ENCODE data around the gene SNX10.

The SNX10 gene

GRCh38 chr7:26308551-26308950, 16.9 kb downstream of the SNX10 start:
- no peak overlapping the region for H3K4me3 ChIP-seq (ENCODE audit: control insufficient read depth, low read depth, low read length)
- DNase-seq (ENCODE audit: low read depth), result no peak
- TF ChIP-seq, protein P1, sequence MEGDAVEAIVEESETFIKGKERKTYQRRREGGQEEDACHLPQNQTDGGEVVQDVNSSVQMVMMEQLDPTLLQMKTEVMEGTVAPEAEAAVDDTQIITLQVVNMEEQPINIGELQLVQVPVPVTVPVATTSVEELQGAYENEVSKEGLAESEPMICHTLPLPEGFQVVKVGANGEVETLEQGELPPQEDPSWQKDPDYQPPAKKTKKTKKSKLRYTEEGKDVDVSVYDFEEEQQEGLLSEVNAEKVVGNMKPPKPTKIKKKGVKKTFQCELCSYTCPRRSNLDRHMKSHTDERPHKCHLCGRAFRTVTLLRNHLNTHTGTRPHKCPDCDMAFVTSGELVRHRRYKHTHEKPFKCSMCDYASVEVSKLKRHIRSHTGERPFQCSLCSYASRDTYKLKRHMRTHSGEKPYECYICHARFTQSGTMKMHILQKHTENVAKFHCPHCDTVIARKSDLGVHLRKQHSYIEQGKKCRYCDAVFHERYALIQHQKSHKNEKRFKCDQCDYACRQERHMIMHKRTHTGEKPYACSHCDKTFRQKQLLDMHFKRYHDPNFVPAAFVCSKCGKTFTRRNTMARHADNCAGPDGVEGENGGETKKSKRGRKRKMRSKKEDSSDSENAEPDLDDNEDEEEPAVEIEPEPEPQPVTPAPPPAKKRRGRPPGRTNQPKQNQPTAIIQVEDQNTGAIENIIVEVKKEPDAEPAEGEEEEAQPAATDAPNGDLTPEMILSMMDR (conservative IDR thresholded peaks at IDR 0.05; ENCODE audit: control insufficient read depth, insufficient read depth, low read depth, low read length), result no peak

DNA sequence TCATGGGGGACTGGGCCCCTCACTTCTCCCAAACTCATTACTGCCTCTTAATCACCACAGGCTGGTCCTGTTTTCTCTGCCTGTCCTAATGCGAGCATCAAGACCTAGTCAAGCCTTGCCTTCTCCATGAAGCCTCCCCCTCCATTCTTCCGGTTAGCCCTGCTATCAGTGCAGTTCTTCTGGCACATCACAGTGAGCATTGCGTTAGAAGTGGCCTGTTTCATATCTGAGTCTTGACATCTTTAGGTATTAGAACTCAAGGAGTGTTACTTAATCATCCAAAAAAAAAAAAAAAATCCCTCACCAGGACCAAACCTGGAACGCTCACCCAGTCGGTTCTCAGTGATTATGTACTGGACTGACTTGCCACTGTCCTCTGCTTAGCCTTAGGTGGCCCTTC, 17.4 kb downstream of the SNX10 start:
- no peak overlapping the region for H3K4me3 ChIP-seq (ENCODE audit: control insufficient read depth, low read depth, low read length)
- no peak for DNase-seq (ENCODE audit: low read depth)
- TF ChIP-seq, protein P1 (conservative IDR thresholded peaks at IDR 0.05; ENCODE audit: control insufficient read depth, insufficient read depth, low read depth, low read length), result no peak

DNA sequence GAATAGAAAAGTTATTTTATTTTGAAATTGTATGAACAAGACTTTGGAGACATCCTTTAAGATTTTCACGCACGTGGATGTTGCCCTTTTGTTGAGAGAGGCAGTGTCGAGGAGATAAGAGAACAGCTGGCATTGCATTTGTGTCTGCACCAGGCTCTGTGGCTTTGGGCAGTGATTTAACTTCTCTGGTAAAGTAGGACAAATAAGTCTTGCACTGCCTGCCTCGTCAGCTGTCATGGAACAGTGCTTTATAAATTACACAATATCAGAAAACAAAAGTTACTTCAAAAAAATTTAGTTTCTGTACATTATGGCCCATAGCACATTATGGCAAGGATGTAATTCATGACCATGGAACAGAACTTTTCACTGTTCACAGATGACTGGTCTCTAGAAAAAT, 20.1 kb downstream of the SNX10 start:
- no peak overlapping the region for H3K4me3 ChIP-seq (ENCODE audit: control insufficient read depth, low read depth, low read length)
- TF ChIP-seq, protein P1 (conservative IDR thresholded peaks at IDR 0.05; ENCODE audit: control insufficient read depth, insufficient read depth, low read depth, low read length), result no peak
- no peak for DNase-seq (ENCODE audit: low read depth)

DNA sequence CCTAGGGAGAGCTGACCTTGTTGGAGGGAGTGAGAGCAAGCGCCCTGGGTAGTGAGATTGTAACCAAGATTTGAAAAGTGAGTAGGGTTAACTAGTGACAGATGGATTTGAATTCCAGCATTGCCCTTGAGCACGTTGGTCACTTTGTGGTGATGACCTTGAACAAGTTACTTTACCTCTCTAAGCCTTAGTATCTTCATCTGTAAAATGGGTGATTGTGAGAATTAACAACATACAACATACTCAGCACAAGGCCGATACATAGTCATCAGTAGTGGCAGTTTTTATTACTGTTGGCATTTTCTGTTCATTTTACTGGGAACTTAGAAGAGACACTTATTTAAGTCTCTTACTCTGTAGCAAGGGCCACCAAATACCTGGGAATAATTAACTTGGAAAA, 25.5 kb downstream of the SNX10 start:
- TF ChIP-seq, protein P1 (conservative IDR thresholded peaks at IDR 0.05; ENCODE audit: control insufficient read depth, insufficient read depth, low read depth, low read length), result no peak
- no peak overlapping the region for H3K4me3 ChIP-seq (ENCODE audit: control insufficient read depth, low read depth, low read length)
- DNase-seq (ENCODE audit: low read depth), result no peak

GRCh38 chr7:26318921-26319320, 27.3 kb downstream of the SNX10 start:
- DNase-seq (ENCODE audit: low read depth), result no peak
- TF ChIP-seq, protein P1 (conservative IDR thresholded peaks at IDR 0.05; ENCODE audit: control insufficient read depth, insufficient read depth, low read depth, low read length), result no peak
- no peak overlapping the region for H3K4me3 ChIP-seq (ENCODE audit: control insufficient read depth, low read depth, low read length)

- H3K4me3 ChIP-seq (ENCODE audit: control insufficient read depth, low read depth, low read length), result no peak overlapping the region
- DNase-seq (ENCODE audit: low read depth), result no peak
- TF ChIP-seq, protein P1 (conservative IDR thresholded peaks at IDR 0.05; ENCODE audit: control insufficient read depth, insufficient read depth, low read depth, low read length), result no peak
These were observed 28.0 kb downstream of the SNX10 start for GRCh38 chr7:26319636-26320035.

- H3K4me3 ChIP-seq (ENCODE audit: control insufficient read depth, low read depth, low read length), result no peak overlapping the region
- TF ChIP-seq, protein P1 (conservative IDR thresholded peaks at IDR 0.05; ENCODE audit: control insufficient read depth, insufficient read depth, low read depth, low read length), result no peak
- no peak for DNase-seq (ENCODE audit: low read depth)
These were observed 29.2 kb downstream of the SNX10 start for GRCh38 chr7:26320878-26321277.
